ENCODE results near the gene MAMDC2.

The MAMDC2 gene

DNA sequence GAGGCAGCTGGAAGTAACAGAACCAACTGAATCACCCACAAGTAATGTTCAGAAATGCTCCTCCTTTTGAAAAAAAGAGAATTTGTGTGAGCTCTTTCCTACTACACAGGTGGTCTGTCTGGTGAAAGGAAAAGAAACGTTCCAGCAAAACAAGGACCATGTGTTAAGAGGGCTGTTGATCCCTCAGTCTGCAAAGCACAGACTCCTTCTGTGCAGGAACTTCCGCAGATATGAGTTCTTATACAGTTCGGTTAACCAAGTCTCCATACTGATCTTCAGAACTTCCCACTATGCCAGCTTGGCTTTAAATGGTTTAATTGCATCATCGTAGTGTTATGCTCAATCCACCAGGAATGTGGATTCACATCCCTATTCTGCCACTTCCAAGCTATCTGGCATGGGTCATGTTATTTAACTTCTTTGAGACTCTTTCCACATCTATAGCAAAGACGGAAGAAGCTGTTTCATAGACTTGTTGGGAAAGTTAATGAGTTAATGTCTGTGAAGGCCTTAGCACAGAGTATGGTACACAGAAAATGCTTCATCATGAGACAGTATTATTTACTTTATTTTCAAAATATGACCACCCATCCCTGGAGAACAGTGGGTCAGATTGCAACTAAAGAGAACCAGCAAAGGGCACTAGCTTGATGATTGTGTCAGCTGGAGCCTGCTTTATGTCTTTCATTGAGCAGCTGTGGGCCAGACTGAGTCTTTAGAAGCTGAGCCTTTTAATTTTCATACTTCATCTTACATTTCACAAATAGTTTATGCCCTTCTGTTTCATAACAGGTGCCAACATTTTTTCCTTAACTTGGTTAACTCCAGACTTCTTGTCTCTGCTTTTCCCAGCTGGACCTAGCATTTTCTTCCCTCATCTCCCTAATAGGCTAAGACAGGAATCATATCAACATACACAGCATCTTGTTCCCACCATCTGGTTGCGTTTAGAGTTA lies 89.9 kb downstream of the MAMDC2 start:
- no peak overlapping the region for H3K4me3 ChIP-seq (ENCODE audit: low read depth, low read length)
- TF ChIP-seq, protein P1, sequence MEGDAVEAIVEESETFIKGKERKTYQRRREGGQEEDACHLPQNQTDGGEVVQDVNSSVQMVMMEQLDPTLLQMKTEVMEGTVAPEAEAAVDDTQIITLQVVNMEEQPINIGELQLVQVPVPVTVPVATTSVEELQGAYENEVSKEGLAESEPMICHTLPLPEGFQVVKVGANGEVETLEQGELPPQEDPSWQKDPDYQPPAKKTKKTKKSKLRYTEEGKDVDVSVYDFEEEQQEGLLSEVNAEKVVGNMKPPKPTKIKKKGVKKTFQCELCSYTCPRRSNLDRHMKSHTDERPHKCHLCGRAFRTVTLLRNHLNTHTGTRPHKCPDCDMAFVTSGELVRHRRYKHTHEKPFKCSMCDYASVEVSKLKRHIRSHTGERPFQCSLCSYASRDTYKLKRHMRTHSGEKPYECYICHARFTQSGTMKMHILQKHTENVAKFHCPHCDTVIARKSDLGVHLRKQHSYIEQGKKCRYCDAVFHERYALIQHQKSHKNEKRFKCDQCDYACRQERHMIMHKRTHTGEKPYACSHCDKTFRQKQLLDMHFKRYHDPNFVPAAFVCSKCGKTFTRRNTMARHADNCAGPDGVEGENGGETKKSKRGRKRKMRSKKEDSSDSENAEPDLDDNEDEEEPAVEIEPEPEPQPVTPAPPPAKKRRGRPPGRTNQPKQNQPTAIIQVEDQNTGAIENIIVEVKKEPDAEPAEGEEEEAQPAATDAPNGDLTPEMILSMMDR (IDR thresholded peaks at IDR 0.05; ENCODE audit: low read depth, low read length), result no peak

DNA sequence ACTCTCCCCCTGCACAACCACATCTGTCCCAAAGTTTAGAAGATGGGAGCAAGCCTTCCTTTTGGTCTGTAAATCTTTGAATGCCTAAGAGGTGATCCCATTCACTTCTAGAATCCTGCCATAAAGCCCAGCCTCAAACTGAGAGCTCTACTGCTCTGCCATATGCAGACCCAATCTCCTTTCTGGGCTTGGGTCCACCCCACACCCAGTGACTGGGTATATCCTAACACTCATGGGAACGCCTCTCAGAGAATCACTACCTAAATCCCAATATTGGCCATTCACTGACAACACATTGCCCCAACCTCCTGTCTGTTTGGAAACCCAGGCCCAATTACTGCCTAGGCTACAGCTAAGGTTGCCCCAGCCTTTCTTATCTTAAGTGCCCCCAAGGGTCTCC lies 90.7 kb downstream of the MAMDC2 start:
- TF ChIP-seq, protein P1 (IDR thresholded peaks at IDR 0.05; ENCODE audit: low read depth, low read length), result no peak
- no peak overlapping the region for H3K4me3 ChIP-seq (ENCODE audit: low read depth, low read length)

DNA sequence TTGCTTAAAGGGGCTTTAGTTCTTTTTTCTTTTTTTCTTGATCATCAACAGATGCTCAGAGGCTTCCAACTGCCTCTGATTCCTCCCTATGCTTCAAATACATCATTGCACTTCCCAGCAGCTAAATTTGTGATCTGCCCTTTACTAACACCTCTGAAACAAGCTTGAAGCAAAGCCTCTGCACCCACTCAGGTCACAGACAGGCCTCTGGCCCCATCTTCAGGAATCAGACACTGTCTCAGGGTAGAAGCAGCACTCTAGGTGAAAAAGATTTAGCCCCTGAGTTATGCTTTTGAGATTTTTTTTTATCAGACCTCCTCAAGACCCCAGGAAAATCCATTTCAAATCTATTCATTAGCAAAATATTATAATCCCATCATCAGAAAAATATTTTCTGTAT lies 91.5 kb downstream of the MAMDC2 start:
- no peak overlapping the region for H3K4me3 ChIP-seq (ENCODE audit: low read depth, low read length)
- TF ChIP-seq, protein P1 (IDR thresholded peaks at IDR 0.05; ENCODE audit: low read depth, low read length), result no peak

DNA sequence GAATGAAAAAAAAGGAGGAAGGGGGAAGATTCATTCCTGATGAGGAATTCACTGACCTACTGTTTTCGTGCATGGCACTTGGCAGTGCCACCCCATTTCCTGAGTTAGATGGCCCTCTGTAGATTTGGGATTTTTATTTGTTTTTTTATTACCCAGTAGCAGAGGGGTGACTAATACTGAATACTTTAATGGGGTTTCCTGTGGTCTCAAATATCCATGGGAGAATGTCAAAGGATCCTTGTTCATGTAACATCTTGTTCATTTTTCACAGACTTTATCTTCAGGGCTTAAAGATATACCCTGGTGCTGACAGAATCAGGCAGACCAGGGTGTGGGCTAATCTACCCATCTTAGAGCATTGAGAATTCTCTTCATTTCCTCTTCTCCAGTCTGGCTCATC lies 93.0 kb downstream of the MAMDC2 start:
- TF ChIP-seq, protein P1 (IDR thresholded peaks at IDR 0.05; ENCODE audit: low read depth, low read length), result no peak
- H3K4me3 ChIP-seq (ENCODE audit: low read depth, low read length), result no peak overlapping the region

- H3K4me3 ChIP-seq (ENCODE audit: low read depth, low read length), result no peak overlapping the region
- TF ChIP-seq, protein P1 (IDR thresholded peaks at IDR 0.05; ENCODE audit: low read depth, low read length), result no peak
Measured at GRCh38 chr9:70137577-70137976, 93.9 kb downstream of the MAMDC2 start.

DNA sequence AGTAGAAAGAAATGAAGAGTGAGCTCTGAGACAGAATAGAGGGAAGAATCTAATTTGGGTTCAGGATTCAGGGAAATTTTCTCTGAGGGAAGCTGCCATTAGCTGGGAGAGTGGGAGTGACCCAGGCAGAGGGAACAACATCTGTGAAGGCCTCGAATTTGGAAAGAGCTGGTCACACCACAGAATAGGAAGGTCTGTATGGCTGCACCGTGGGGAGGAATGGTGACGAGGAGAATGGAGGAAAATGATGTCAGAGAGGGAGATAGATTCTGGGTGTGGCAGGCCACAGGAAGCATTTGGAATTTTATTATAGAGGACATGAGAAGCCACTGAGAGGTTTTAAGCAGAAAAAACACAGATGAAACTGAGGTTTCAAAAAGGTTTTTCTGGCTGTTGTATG lies 98.5 kb downstream of the MAMDC2 start:
- TF ChIP-seq, protein P1 (IDR thresholded peaks at IDR 0.05; ENCODE audit: low read depth, low read length), result no peak
- H3K4me3 ChIP-seq (ENCODE audit: low read depth, low read length), result no peak overlapping the region

GRCh38 chr9:70143394-70144130 lies 99.9 kb downstream of the MAMDC2 start:
- no peak overlapping the region for H3K4me3 ChIP-seq (ENCODE audit: low read depth, low read length)
- TF ChIP-seq, protein P1 (IDR thresholded peaks at IDR 0.05; ENCODE audit: low read depth, low read length), result no peak
